Mononuclear cell (primary cell): Measurements from ENCODE around the gene FRA10AC1. TPM values are rescaled to one million over a fixed set of nuclear protein-coding genes. Genes with fewer than 3 reads are reported as not detected.

Experiments used
- H3K27me3 ChIP-seq: 2 replicates; pipeline ENCODE4 v1.6.0; 2011; ENCODE audit warnings: low read length, control low read depth; ENCODE audit not compliant: insufficient read depth
- H3K4me1 ChIP-seq: 2 replicates; pipeline ENCODE4 v1.5.1; 2011; ENCODE audit warnings: mild to moderate bottlenecking, low read length, control low read depth; ENCODE audit not compliant: insufficient read depth
- H3K4me3 ChIP-seq: 2 replicates; pipeline ENCODE4 v1.5.1; 2011; ENCODE audit warnings: mild to moderate bottlenecking, low read length, moderate library complexity
- H3K9me3 ChIP-seq: 2 replicates; pipeline ENCODE4 v1.5.1; 2011; ENCODE audit warnings: low read depth, mild to moderate bottlenecking, control low read depth, low read length
- total RNA-seq: library from RNA; depleted of rRNA; stranded (reverse); fragments of >200 nt; gene quantifications from one replicate; pipeline ENCODE4 v1.2.3, GENCODE V29; 2012

Gene FRA10AC1
- 12.2 TPM for total RNA-seq

- Histone ChIP-seq H3K9me3 (no peaks in the 10 kb centered on the region), H3K4me3 (peak within 1 kb of the TSS; percentile 85), H3K27me3 (no peaks in the 10 kb centered on the region), H3K4me1 (peaks cover 13% of the 10 kb centered on the region)
Measured at GRCh38 chr10:93702210-93703001, at the start of gene FRA10AC1. FRA10AC1 (minus strand) TSS chr10:93702592; CDS start chr10:93700106, 2,486 bp downstream.

GRCh38 chr10:93751832-93752231 is 49.4 kb upstream of the FRA10AC1 start:
- Histone ChIP-seq H3K9me3 (no peaks in the 10 kb centered on the region), H3K4me1 (peaks cover 12% of the 10 kb centered on the region)

DNA sequence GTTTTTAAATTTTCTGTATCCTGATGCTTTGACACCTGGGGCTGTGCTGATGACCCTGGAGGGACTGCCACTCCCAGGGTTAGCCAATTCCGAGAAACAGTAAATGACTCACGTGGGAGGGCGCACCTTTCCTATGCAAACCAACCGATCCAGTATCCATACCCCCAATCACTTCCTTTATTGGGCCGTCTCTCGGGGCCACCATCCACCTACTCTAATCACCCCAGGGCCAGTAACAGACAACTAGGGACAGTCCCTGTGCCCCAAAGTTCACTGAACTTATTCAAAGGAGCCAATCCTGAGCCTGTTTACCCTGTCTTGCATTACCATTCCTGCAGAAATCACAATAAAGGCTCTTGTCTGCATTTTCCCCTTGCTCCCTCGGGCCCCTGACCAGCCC is 48.7 kb upstream of the FRA10AC1 start:
- Histone ChIP-seq H3K4me1 (peaks cover 18% of the 10 kb centered on the region), H3K27me3 (peaks cover 17% of the 10 kb centered on the region), H3K9me3 (no peaks in the 10 kb centered on the region), H3K4me3 (no peak overlapping the region)

More at GRCh38 chr10:93751832-93752231, 49.4 kb upstream of the FRA10AC1 start:
- no peak overlapping the region for H3K4me3 ChIP-seq
- H3K27me3 ChIP-seq = peaks cover 22% of the 10 kb centered on the region

DNA sequence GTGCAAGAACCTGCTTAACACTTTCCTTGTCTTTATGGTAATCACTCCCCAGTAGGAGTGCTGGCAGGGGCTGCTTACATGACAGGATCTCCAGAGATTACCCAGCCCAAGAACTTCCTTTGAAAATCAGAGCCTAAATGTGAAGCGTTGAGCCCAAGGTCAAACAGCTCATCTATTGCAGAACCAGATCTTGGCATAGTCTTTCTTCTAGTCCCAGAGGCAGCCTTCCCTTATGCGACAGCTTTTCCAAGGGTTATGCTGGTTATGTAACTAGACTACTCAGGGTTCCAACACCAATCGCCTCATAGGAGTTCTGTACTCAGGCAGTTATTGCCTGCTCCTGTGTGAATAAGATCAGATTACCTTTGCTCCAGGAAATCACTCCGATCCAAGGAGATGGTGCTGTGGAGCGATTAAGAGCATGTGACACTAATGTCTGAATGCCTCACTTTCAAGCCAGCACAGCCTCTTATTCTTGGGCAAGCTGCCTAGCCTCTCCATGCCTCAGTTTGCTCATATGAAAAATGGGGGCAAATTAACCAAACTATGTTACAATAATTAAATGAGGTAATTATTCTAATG is 46.9 kb upstream of the FRA10AC1 start:
- Histone ChIP-seq H3K9me3 (no peaks in the 10 kb centered on the region), H3K27me3 (peaks cover 9% of the 10 kb centered on the region), H3K4me1 (peaks cover 22% of the 10 kb centered on the region), H3K4me3 (no peak overlapping the region)

DNA sequence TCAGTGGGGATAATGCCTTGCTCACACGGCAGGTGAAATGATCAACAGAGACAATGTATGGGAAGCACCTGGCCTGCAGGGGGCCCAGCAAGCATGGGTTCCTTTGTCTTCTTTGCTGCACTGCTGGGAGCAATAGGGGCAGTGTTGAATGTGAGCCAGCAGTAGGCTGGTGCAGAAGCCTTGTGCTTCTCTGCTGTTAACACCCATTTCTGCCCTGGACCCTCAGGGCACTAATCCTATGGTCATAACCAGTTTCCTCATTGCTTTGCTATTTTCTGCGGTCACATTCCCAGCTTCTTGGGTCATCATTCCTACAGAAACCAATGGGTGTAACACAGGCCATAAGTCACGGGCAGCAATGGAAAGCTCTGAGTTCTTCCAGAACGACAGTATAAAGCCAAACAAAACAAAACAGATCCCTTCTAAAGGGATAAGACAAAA is 44.5 kb upstream of the FRA10AC1 start:
- Histone ChIP-seq H3K27me3 (peaks cover 9% of the 10 kb centered on the region), H3K9me3 (no peaks in the 10 kb centered on the region), H3K4me3 (no peak overlapping the region), H3K4me1 (peaks cover 38% of the 10 kb centered on the region)

- no peak overlapping the region for H3K4me3 ChIP-seq
- H3K4me1 ChIP-seq = peaks cover 38% of the 10 kb centered on the region
- peaks cover 3% of the 10 kb centered on the region for H3K27me3 ChIP-seq
- no peaks in the 10 kb centered on the region for H3K9me3 ChIP-seq
Measured at GRCh38 chr10:93745408-93746065, 43.1 kb upstream of the FRA10AC1 start.

DNA sequence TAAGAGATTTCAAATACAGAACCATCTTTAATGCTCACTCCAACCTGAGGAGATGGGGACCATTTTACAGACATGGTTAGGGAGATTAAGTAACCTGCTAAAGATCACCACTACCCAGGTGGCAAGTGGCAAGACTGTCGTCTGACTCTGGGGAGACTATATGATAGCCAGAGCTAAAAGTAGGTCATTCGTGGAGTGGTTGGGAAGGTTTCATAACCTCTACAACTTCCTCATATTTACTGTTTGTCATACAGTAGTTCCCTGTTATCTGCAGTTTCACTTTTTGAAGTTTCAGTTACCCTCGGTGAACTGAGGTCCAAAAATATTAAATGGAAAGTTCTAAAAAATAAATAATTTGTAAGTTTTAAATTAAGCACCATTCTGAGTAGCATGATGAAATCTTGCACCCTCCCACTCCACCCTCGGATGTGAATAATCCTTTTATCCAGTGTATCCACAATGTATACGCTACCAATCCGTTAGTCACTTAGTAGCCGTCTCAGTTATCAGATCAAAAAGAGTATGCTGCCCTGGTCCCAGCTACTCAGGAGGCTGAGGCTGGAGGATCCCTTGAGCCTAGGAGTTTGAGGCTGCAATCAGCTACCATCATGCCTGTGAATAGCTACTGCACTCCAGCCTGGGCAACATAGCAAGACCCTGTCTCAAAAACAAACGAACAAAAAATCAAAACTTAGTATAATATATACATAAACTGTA is 40.4 kb upstream of the FRA10AC1 start:
- H3K4me1 ChIP-seq = peaks cover 38% of the 10 kb centered on the region
- no peaks in the 10 kb centered on the region for H3K9me3 ChIP-seq
- peak overlapping the region; percentile 28 for H3K4me3 ChIP-seq
- no peaks in the 10 kb centered on the region for H3K27me3 ChIP-seq

DNA sequence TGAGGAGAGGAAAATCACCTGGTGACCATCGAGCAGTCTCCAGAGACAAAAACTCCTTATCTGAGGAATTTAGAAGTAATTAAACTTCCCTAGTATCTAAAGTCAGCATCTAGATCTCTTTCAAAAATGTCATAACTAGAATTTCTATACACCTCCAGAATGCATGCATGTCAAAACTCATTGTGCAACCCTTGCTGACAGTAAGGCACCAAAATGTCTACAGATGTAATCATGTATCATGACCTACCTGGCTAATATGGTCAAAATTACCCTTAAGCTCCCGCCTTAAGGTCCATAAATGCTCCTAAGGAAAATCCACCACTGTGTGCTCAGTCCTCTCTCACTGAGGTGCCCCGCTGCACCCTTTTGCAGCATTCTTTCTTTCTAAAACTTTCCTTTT is 39.0 kb upstream of the FRA10AC1 start:
- Histone ChIP-seq H3K9me3 (no peaks in the 10 kb centered on the region), H3K4me3 (no peak overlapping the region), H3K4me1 (peaks cover 26% of the 10 kb centered on the region), H3K27me3 (no peaks in the 10 kb centered on the region)

GRCh38 chr10:93726024-93726423 is 23.6 kb upstream of the FRA10AC1 start:
- H3K27me3 ChIP-seq = peaks cover 38% of the 10 kb centered on the region
- H3K4me3 ChIP-seq = no peak overlapping the region
- no peaks in the 10 kb centered on the region for H3K9me3 ChIP-seq
- no peaks in the 10 kb centered on the region for H3K4me1 ChIP-seq

DNA sequence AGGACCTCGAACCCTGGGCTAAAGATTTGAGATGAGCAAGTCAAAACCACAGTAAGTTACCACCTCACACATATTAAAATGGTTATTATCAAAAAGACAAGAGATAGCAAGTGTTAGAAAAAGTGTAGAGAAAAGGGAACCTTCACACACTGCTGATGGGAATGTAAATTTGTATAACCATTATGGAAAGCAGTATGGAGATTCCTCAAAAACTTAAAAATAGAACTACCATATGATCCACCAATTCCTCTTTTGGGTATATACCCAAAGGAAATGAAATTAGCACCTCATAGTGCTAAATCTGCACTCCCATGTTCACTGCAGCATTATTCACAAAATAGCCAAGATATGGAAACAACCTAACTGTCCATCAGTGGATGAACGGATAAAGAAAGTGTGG is 20.8 kb upstream of the FRA10AC1 start:
- no peak overlapping the region for H3K4me3 ChIP-seq
- H3K9me3 ChIP-seq = no peaks in the 10 kb centered on the region
- H3K4me1 ChIP-seq = no peaks in the 10 kb centered on the region
- peaks cover 29% of the 10 kb centered on the region for H3K27me3 ChIP-seq

- H3K27me3 ChIP-seq = peaks cover 28% of the 10 kb centered on the region
- H3K4me3 ChIP-seq = no peak overlapping the region
- H3K9me3 ChIP-seq = no peaks in the 10 kb centered on the region
- no peaks in the 10 kb centered on the region for H3K4me1 ChIP-seq
Measured at GRCh38 chr10:93722550-93722949, 20.2 kb upstream of the FRA10AC1 start.

DNA sequence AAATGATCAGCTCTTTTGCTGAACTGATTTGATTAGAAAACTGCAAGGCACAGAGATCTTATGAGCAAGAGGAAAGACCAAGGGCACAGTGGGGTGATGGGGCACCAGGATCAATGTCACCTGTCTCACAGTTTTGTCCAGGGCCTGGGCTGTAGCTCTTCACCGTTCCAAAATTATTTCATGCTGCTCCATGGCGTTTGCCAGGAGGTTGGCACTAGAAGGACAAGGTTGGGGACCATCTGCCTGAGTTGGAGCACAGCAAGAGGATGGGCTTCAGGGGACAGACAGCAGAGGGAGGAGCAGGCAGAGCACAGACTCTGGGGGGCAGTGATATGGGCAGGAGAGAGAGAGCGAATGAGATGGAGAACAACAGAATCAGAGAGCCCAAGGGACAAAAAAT is 17.5 kb upstream of the FRA10AC1 start:
- Histone ChIP-seq H3K9me3 (no peaks in the 10 kb centered on the region), H3K27me3 (peaks cover 15% of the 10 kb centered on the region), H3K4me3 (no peak overlapping the region), H3K4me1 (no peaks in the 10 kb centered on the region)

DNA sequence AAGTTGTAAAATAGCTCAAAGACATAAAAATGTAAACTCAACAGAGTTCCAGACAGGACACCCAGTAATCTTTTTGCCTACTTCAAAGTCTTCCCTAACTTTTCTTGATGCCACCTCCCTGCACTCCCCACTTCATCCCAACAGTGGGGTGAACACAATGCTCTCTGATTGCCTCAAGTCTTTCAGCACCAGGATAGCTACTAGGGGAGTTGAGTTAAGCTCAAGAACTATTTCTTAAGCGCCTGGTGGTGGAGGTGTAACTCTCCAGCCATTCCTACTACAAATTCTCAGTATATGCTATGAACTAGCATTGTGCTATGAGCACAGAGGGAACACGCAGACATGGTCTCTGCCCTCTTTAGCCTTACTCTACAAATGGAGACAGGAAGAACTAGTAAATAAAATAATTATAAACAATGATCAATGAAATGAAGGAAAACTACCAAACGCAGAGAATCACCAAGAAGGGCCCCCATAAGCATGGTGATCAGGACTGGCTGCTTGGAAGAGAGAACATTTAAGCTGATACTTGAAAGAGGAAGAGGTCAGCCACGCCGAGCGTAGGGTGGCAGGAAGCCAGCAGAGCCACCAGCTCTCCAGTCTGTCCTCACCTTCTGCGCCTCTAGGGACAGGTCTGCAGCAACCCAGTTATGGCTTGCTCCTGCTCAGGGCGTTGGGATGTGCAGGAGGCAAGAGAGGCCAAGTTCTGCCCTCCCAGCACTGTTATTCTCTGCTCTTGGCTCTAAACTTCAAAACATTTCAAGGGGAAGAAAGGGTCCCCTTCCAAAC is 16.7 kb upstream of the FRA10AC1 start:
- Histone ChIP-seq H3K27me3 (peaks cover 9% of the 10 kb centered on the region), H3K9me3 (no peaks in the 10 kb centered on the region), H3K4me1 (no peaks in the 10 kb centered on the region), H3K4me3 (no peak overlapping the region)

- H3K4me1 ChIP-seq = no peaks in the 10 kb centered on the region
- no peak overlapping the region for H3K4me3 ChIP-seq
- H3K9me3 ChIP-seq = no peaks in the 10 kb centered on the region
- H3K27me3 ChIP-seq = peaks cover 3% of the 10 kb centered on the region
Measured at GRCh38 chr10:93716766-93717165, 14.4 kb upstream of the FRA10AC1 start.
